HTERT RPE-1 (cell line): Measurements from ENCODE around the gene TPM2.

Experiments used
- in situ Hi-C: fragments of 300-500 bp; cut with MboI; formaldehyde crosslinking; loops from 4 replicates; pipeline ENCODE4 v1.14.3; 2020; ENCODE audit warnings: low sequenced_read_pairs

The TPM2 gene

GRCh38 chr9:35718721-35719511 lies 29.2 kb upstream of the TPM2 start:
- in situ Hi-C loops, result no loop called here

DNA sequence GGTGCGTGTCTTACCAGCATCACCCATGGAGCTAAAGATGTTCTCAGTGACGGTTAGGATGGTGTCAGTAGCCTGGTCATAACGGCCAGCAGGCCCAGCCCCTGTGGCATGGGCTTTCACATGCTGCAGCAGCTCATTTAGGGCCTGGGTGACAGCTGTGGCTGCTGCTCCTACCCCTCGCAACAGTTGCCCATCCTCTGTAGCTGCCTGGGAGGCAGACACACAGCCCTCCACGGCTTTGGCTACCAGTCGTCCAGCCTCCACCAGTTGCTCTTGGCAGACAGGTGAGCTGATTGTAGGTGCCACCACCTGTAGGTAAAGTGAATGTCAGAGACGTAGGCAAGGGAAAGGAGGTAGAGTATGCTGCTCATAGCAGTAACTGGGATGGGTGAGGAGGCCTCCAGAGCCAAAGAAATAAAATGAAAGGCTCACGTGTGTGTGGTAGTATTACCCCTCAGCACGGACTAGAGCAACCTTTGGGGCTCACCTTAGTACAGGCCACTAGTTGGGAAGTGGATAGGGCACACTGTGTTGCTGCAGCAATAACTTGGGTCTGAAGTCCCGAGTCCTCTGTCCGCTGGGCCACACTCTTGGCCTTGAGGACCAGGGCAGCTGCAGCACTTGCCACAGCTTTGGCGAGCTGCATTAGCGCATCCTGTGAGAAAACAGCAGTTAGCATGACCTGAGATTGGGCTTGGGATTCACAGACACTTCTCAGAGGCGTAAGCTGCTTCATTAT lies 27.6 kb upstream of the TPM2 start:
- in situ Hi-C loops, result no loop called here

GRCh38 chr9:35716230-35716629 lies 26.5 kb upstream of the TPM2 start:
- in situ Hi-C loops, result no loop called here

- in situ Hi-C loops, result no loop called here
These were observed 25.0 kb upstream of the TPM2 start for GRCh38 chr9:35714579-35715252.

- in situ Hi-C loops, result no loop called here
These were observed 24.4 kb upstream of the TPM2 start for GRCh38 chr9:35714123-35714522.

GRCh38 chr9:35713578-35713977 lies 23.9 kb upstream of the TPM2 start:
- in situ Hi-C loops, result no loop called here

DNA sequence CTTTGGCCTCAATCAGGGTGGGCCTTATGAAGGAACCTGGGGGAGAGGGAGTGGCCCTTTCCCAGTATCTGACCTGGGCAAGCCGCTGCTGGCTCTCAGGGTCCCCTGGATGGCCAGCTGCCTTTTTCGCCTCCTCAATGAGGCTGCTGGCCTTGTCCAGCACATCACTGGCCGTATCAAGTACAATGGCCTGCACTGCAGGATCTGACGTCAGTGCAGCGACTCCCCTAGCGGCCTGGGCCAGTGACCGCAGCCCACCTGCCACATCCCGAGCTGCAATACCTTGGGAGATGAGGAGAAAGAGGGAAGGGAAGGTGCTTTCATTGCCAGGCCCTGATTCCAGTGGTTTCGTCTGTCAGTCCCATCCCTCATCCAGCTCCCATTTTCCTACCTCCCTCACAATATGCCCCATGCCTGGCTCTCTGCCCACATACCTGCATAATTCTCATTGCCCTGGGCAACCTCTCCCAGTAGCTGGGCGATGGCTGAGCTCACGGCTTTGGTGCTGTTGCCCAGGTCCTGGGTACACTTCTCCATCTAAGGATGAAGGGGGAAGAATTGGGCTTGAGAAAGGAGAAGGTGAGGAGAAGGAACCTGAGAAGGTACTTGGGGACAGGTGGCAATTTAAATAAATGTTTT lies 23.2 kb upstream of the TPM2 start:
- in situ Hi-C loops, result no loop called here

DNA sequence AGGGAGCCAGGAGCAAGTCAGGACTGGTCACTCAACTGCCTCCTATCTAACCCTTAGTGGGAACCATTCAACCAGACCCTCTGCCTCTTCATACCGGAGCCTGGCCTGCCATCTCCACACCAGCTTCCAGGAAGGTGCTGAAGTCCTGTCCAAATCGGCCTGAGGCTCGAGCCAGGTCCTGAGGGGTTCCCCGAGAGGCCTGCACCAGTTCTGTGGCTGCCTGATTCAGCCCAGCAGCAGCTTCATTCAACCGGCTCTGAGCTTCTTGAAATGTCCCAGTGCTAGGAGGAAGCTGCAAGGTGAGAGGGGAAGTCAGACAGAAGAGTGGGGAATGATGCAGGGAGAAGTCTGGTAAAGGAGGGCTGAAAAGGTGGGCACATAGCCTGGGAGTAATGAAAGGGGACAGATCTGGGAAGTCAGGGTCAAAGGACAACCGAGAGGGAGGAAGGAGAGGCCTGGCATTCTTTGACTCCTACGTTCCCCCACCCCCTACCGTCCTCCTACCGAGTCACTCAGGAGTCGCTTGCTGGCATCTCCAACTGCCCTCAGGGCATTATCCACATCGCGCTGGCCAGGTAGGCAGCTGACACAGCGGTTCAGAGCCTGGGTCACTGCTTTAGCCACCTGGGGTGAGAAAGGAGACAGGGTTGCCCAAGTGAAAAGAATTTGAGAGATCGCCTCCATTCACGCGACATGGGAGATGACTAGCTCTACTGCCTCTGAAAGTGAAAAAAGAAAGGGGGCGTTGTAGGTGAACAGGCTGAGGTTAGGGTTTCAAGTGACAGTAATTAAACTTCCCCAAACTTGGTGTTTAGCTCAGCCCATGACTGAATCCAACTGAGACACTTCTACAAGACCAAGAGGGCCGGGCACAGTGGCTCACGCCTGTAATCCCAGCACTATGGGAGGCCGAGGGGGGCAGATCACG lies 22.0 kb upstream of the TPM2 start:
- in situ Hi-C loops, result no loop called here

DNA sequence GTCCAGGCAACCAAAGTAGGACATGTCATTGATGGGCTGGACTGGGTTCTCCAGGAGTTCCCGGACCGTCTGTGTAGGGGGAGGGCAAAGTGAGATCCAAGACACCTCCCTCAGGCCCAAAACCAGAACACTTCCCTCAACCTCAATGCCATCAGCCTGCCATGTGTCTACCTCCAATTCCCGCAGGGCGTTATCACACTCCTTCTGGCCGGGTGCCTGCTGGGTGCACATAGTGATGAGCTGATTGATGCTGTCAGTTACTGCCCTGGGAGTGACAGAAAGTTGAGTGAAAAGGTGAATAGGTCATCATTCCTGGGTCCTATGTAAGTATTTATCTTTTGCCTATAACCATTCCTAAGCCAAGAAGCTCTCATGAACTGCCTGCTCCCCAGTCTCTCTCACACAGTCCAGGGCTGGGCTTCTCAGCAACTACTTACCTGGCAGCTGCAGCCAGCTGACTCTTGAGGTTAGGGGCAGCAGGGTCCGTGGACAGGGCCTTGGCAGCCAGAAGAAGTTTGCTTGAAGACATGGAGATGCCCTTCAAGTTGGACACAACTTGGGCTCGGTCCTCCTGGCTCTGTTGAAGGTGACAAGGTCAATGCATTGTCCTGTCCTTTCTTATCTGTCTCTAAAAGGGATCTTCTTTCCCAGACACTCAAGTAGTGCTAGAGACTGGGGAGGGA lies 21.2 kb upstream of the TPM2 start:
- in situ Hi-C loops, result no loop called here

DNA sequence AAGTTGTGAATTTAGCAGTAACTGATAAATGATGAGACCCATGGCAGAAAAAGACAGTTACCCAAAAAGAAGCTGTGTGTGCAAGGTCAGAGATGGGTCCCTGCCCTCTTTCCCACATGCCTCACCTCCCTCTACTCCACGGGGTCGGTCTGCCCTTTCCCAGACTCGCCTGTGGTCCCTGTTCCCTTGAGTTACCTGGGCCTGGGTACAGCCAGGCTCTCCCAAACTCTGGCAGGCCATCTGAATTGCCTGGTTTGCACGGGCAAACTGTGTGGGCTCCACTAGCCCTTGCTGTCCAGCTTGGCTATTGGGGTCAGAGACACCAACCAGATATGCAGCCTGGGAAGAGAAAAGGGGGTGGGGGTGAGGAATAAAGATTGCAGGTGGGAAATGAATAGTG lies 18.4 kb upstream of the TPM2 start:
- in situ Hi-C loops, result no loop called here

GRCh38 chr9:35706951-35707350 lies 17.2 kb upstream of the TPM2 start:
- in situ Hi-C loops, result no loop called here

DNA sequence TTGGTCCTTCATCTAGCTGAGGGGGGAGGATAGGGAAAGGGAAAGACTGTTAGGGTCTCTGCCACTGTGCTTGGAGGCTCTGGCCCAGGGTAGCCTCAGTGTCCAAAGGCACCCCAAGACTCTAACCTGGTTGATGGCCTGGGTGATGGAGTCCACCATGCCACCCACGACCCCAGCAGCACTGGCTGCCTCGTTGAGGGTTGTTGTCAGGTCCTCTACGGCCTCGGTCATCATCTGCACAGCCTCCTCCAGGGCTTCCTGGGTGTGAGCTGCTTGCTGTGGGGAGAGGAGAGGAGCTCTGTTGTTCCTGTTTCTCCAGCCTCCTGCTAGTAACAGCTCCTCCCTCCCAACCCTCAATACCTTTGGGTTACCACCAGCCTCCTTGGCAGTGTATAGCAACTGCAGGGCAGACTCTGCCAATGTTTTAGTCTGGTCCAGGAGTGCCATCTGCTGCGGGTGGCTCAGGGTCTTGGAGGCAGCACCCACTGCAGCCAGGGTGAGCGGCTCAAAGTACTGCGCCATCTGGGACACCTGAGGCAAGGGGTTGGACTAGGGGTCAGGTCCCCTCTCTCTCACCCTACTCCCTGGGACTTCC lies 16.2 kb upstream of the TPM2 start:
- in situ Hi-C loops, result no loop called here

DNA sequence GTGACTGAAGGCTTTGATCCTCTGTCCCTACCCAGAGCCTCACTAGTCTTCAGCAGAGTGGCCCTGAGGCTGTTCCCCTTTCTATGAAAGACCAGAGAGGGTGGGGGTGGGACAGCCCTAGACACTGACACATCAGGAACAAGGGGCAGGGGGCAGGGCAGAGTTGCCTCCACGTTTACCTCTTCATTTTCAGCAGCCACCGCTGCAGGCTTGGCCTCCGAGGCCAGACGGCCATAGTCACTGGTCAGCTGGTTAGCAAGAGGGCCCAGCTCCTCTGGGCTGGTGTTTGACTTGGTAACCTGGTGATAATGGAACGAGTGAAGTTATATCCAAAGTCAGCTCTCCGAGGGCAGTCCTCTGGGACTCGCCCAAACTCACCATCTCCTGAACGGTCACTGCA lies 15.6 kb upstream of the TPM2 start:
- in situ Hi-C loops, result no loop called here

- in situ Hi-C loops, result no loop called here
These were observed 14.4 kb upstream of the TPM2 start for GRCh38 chr9:35703906-35704672.

DNA sequence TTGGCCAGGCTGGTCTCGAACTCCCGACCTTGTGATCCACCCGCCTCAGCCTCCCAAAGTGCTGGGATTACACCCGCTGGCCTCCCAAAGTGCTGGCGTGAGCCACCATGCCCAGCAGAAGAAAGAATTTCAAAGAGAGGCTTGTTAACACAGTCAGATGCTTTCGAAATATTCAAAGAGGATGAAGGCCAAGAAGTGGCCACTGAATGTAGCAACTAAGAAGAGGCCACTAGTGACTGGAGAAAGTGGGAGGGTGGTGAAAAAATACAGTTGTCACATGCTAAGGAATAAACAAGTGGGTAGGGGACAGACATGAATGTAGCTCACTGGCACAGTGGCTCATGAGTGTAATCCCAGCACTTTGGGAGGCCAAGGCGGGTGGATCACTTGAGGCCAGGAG lies 13.0 kb upstream of the TPM2 start:
- in situ Hi-C loops, result no loop called here

DNA sequence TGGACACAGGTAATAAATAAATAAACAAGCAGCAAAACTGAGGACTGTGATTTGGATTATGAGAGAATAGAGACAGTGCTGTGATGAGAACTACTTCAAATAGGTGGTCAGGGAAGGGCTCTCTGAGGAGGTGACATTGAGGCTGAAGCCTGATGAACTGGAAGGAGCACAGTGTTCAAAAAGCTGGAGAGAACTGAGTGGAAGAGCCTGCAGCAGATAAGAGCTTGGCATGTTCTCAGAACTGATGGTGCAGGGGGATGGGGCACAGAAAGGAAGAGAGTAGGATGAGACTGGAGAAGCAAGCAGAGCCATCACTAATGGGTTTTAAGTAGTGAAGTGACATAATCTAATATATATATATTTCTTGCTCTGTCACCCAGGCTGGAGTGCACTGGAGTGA lies 11.2 kb upstream of the TPM2 start:
- in situ Hi-C loops, result no loop called here

- in situ Hi-C loops, result no loop called here
These were observed 10.3 kb upstream of the TPM2 start for GRCh38 chr9:35700031-35700430.

- in situ Hi-C loops, result no loop called here
These were observed 8.5 kb upstream of the TPM2 start for GRCh38 chr9:35698231-35698630.

GRCh38 chr9:35697486-35697885 lies 7.8 kb upstream of the TPM2 start:
- in situ Hi-C loops, result no loop called here
